Activated CD8-positive, alpha-beta memory T cell treated with anti-CD3 and anti-CD28 coated beads for 4 hours (primary cell): ENCODE results near the gene RPL5.

Experiments
- DNase-seq, 2 donors: peaks; one replicate each; pipeline ENCODE4 v3.0.0-alpha.2; 2020; ENCODE audit warnings: low read depth in 2 of 2

RPL5 gene

GRCh38 chr1:92820024-92820423 is 11.8 kb upstream of the RPL5 start:
- no peak for DNase-seq

GRCh38 chr1:92820551-92820950 is 11.3 kb upstream of the RPL5 start:
- DNase-seq, result no peak

- no peak for DNase-seq
Measured at GRCh38 chr1:92822879-92823278, 9.0 kb upstream of the RPL5 start.

GRCh38 chr1:92826792-92827191 is 5.0 kb upstream of the RPL5 start:
- no peak for DNase-seq

- no peak for DNase-seq
Measured at GRCh38 chr1:92831368-92831761, 475 bp upstream of the RPL5 start.

GRCh38 chr1:92832537-92833114 is 786 bp downstream of the RPL5 start:
- DNase-seq, result no peak

GRCh38 chr1:92833840-92834239 is 2.0 kb downstream of the RPL5 start:
- no peak for DNase-seq

GRCh38 chr1:92834617-92835016 is 2.8 kb downstream of the RPL5 start:
- DNase-seq, result no peak

- no peak for DNase-seq
Measured at GRCh38 chr1:92837062-92837461, 5.2 kb downstream of the RPL5 start.

GRCh38 chr1:92838519-92838918 is 6.7 kb downstream of the RPL5 start:
- DNase-seq, result no peak

GRCh38 chr1:92839442-92839841 is 7.6 kb downstream of the RPL5 start:
- DNase-seq, result no peak

GRCh38 chr1:92840600-92840999 is 8.8 kb downstream of the RPL5 start:
- no peak for DNase-seq

GRCh38 chr1:92842082-92843045 is 10.5 kb downstream of the RPL5 start:
- DNase-seq, result no peak

- DNase-seq, result no peak
Measured at GRCh38 chr1:92843046-92843423, 11.2 kb downstream of the RPL5 start.

GRCh38 chr1:92843429-92844352 is 11.9 kb downstream of the RPL5 start:
- DNase-seq, result no peak

- DNase-seq, result no peak
Measured at GRCh38 chr1:92844439-92844838, 12.6 kb downstream of the RPL5 start.

- DNase-seq, result no peak
Measured at GRCh38 chr1:92845908-92846307, 14.1 kb downstream of the RPL5 start.

- DNase-seq, result no peak
Measured at GRCh38 chr1:92848201-92848600, 16.4 kb downstream of the RPL5 start.

- no peak for DNase-seq
Measured at GRCh38 chr1:92850019-92850418, 18.2 kb downstream of the RPL5 start.

- DNase-seq, result no peak
Measured at GRCh38 chr1:92851729-92852128, 19.9 kb downstream of the RPL5 start.

GRCh38 chr1:92853299-92853698 is 21.5 kb downstream of the RPL5 start:
- DNase-seq, result no peak

GRCh38 chr1:92854101-92854785 is 22.4 kb downstream of the RPL5 start:
- no peak for DNase-seq
